Parathyroid adenoma (tissue), 2 donors: ENCODE results near the gene GALNT18.

Experiments
- H2AFZ ChIP-seq: fragments of 300-600 bp; sonication (generic); one replicate; pipeline ENCODE4 v1.7.0; 2017; ENCODE audit warnings: antibody characterized with exemption, mild to moderate bottlenecking
- H3K27ac ChIP-seq: fragments of 300-600 bp; sonication (generic); one replicate; pipeline ENCODE4 v1.7.0; 2017
- H3K27me3 ChIP-seq: fragments of 300-600 bp; sonication (generic); one replicate; pipeline ENCODE4 v1.7.0; 2017; ENCODE audit warnings: low read length; ENCODE audit not compliant: control insufficient read depth, insufficient read depth
- H3K36me3 ChIP-seq: fragments of 300-600 bp; sonication (generic); one replicate; pipeline ENCODE4 v1.7.0; 2017; ENCODE audit warnings: low read length; ENCODE audit not compliant: control insufficient read depth, insufficient read depth
- H3K4me1 ChIP-seq: fragments of 300-600 bp; sonication (generic); one replicate; pipeline ENCODE4 v1.7.0; 2017; ENCODE audit warnings: control low read depth
- H3K4me2 ChIP-seq: fragments of 300-600 bp; sonication (generic); one replicate; pipeline ENCODE4 v1.7.0; 2017; ENCODE audit warnings: low read length
- H3K4me3 ChIP-seq: fragments of 300-600 bp; sonication (generic); one replicate; pipeline ENCODE4 v1.7.0; 2017; ENCODE audit warnings: low read depth, low read length
- H3K79me2 ChIP-seq: fragments of 300-600 bp; sonication (generic); one replicate; pipeline ENCODE4 v1.7.0; 2017; ENCODE audit warnings: control low read depth
- H3K9ac ChIP-seq: fragments of 300-600 bp; sonication (generic); one replicate; pipeline ENCODE4 v1.7.0; 2017; ENCODE audit warnings: mild to moderate bottlenecking
- H3K9me3 ChIP-seq: fragments of 300-600 bp; sonication (generic); one replicate; pipeline ENCODE4 v1.7.0; 2017; ENCODE audit warnings: low read length; ENCODE audit not compliant: control insufficient read depth
- CTCF ChIP-seq: fragments of 300-600 bp; sonication (generic); IDR thresholded peaks from one replicate; pipeline ENCODE4 v1.7.0; 2017; ENCODE audit warnings: antibody characterized with exemption, mild to moderate bottlenecking
- donor health status: primary hyperparathyroidism.

Gene GALNT18

GRCh38 chr11:11318961-11319360 is 302.8 kb downstream of the GALNT18 start:
- H2AFZ ChIP-seq: no peak overlapping the region
- no peaks in the 10 kb centered on the region for H3K36me3 ChIP-seq
- H3K4me2 ChIP-seq: no peak overlapping the region
- H3K4me3 ChIP-seq: no peak overlapping the region
- no peaks in the 10 kb centered on the region for H3K79me2 ChIP-seq
- H3K9ac ChIP-seq: no peak overlapping the region
- no peaks in the 10 kb centered on the region for H3K9me3 ChIP-seq
- H3K27ac ChIP-seq: no peak overlapping the region
- no peaks in the 10 kb centered on the region for H3K27me3 ChIP-seq
- no peaks in the 10 kb centered on the region for H3K4me1 ChIP-seq
- TF ChIP-seq CTCF: no peak

GRCh38 chr11:11318461-11318860 is 303.3 kb downstream of the GALNT18 start:
- H3K27me3 ChIP-seq: no peaks in the 10 kb centered on the region
- no peaks in the 10 kb centered on the region for H3K79me2 ChIP-seq
- no peak overlapping the region for H3K4me3 ChIP-seq
- H2AFZ ChIP-seq: no peak overlapping the region
- no peak overlapping the region for H3K4me2 ChIP-seq
- H3K27ac ChIP-seq: no peak overlapping the region
- H3K9me3 ChIP-seq: no peaks in the 10 kb centered on the region
- no peaks in the 10 kb centered on the region for H3K36me3 ChIP-seq
- H3K4me1 ChIP-seq: no peaks in the 10 kb centered on the region
- no peak overlapping the region for H3K9ac ChIP-seq
- no peak for TF ChIP-seq CTCF

- no peak overlapping the region for H3K4me2 ChIP-seq
- H3K4me1 ChIP-seq: no peaks in the 10 kb centered on the region
- H3K27ac ChIP-seq: no peak overlapping the region
- H3K27me3 ChIP-seq: no peaks in the 10 kb centered on the region
- H3K9me3 ChIP-seq: no peaks in the 10 kb centered on the region
- no peak overlapping the region for H2AFZ ChIP-seq
- no peak overlapping the region for H3K9ac ChIP-seq
- no peaks in the 10 kb centered on the region for H3K79me2 ChIP-seq
- H3K4me3 ChIP-seq: no peak overlapping the region
- TF ChIP-seq CTCF: no peak
- no peaks in the 10 kb centered on the region for H3K36me3 ChIP-seq
These were observed 305.1 kb downstream of the GALNT18 start for GRCh38 chr11:11316651-11317230.

GRCh38 chr11:11313902-11314692 is 307.7 kb downstream of the GALNT18 start:
- Histone ChIP-seq H3K4me2 (no peak overlapping the region), H3K27me3 (no peaks in the 10 kb centered on the region), H3K36me3 (no peaks in the 10 kb centered on the region), H2AFZ (no peak overlapping the region), H3K4me3 (no peak overlapping the region), H3K27ac (no peak overlapping the region), H3K9me3 (no peaks in the 10 kb centered on the region), H3K9ac (no peak overlapping the region), H3K4me1 (no peaks in the 10 kb centered on the region), H3K79me2 (no peaks in the 10 kb centered on the region)
- TF ChIP-seq CTCF: no peak

- no peak for TF ChIP-seq CTCF
- Histone ChIP-seq H3K4me1 (no peaks in the 10 kb centered on the region), H3K9ac (no peak overlapping the region), H2AFZ (no peak overlapping the region), H3K27ac (no peak overlapping the region), H3K4me2 (no peak overlapping the region), H3K9me3 (no peaks in the 10 kb centered on the region), H3K4me3 (no peak overlapping the region), H3K36me3 (no peaks in the 10 kb centered on the region), H3K79me2 (no peaks in the 10 kb centered on the region), H3K27me3 (no peaks in the 10 kb centered on the region)
These were observed 308.4 kb downstream of the GALNT18 start for GRCh38 chr11:11313426-11313825.
